HG03558 (cell line): ENCODE measurements around the gene NAALADL1.

Source experiments
- ATAC-seq: cut with Tn5 transposase; IDR thresholded peaks from one replicate; pipeline ENCODE4 v1.9.1; 2021; ENCODE audit warnings: moderate number of reproducible peaks; ENCODE audit not compliant: unreplicated experiment; ENCODE audit errors: extremely low read depth

The NAALADL1 gene, protein sequence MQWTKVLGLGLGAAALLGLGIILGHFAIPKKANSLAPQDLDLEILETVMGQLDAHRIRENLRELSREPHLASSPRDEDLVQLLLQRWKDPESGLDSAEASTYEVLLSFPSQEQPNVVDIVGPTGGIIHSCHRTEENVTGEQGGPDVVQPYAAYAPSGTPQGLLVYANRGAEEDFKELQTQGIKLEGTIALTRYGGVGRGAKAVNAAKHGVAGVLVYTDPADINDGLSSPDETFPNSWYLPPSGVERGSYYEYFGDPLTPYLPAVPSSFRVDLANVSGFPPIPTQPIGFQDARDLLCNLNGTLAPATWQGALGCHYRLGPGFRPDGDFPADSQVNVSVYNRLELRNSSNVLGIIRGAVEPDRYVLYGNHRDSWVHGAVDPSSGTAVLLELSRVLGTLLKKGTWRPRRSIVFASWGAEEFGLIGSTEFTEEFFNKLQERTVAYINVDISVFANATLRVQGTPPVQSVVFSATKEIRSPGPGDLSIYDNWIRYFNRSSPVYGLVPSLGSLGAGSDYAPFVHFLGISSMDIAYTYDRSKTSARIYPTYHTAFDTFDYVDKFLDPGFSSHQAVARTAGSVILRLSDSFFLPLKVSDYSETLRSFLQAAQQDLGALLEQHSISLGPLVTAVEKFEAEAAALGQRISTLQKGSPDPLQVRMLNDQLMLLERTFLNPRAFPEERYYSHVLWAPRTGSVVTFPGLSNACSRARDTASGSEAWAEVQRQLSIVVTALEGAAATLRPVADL

GRCh38 chr11:65058419-65059054 is at the start of gene NAALADL1:
TSS of gene NAALADL1 (minus strand) at chr11:65058553. CDS start at chr11:65058521, 32 bp downstream.
- ATAC-seq, result no peak

DNA sequence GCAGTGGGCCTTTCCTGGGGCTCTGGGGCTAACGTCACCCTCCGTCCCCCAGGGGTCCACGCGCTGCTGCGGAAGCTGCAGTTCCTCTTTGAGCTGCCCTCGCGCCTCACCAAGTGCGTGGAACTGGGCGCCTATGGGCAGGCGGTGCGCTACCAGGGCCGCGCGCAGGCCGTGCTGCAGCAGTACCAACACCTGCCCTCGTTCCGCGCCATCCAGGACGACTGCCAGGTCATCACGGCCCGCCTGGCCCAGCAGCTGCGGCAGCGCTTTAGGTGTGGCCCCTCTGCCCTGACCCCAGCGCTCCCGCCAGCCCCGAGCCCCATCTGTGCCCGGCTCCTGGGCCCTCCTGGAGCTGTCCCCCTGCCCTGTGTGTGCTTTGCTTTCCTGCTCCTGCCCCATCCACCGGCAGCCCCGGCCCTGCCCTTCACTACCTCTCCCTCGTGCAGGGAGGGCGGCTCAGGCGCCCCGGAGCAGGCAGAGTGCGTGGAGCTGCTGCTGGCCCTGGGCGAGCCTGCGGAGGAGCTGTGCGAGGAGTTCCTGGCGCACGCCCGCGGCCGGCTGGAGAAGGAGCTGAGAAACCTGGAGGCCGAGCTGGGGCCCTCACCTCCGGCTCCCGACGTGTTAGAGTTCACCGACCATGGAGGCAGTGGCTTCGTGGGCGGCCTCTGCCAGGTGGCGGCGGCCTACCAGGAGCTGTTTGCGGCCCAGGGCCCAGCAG is 49.6 kb upstream of the NAALADL1 start:
- ATAC-seq, result no peak

- no peak for ATAC-seq
Observed at GRCh38 chr11:65107078-65107477, 48.7 kb upstream of the NAALADL1 start.

GRCh38 chr11:65104628-65105027 is 46.3 kb upstream of the NAALADL1 start:
- no peak for ATAC-seq

GRCh38 chr11:65103476-65103875 is 45.1 kb upstream of the NAALADL1 start:
- no peak for ATAC-seq

DNA sequence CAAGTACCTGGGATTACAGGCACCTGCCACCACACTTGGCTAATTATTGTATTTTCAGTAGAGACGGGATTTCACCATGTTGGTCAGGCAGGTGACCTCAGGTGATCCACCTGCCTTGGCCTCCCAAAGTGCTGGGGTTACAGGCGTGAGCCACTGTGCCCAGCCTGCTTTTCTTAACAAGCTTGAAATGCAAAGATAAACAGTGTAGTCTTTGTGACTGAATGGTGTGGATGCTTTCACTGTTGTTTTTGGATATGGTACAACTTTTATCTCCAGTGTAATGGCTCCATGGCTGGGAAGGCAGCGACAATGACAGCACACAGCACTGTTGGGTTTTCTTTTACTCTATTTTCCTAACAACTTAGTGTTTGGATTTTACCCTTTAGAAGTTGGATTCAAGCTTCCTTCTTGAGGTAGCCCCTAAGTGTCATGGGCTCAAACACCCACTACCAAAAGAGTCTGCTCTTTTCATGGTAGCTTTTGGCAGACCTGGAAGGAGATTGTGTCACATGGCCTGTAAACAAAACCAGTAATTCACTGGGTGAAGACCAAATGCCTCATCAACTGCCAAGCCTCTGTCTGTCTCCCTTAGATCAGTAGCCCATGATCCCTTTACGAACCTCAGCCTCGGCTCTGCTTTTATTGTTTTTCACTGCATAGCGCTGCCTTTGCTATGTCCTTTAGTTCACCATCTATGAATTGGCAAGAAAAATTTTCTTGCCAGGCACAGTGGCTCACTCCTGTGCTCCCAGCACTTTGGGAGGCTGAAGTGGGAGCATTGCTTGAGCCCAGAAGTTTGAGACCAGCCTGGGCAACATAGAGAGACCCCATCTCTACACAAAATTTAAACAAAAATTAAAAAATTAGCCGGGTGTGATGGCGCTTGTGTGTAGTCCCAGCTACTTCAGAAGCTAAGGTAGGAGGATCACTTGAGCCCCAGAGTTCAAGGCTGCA is 44.1 kb upstream of the NAALADL1 start:
- ATAC-seq, result no peak

DNA sequence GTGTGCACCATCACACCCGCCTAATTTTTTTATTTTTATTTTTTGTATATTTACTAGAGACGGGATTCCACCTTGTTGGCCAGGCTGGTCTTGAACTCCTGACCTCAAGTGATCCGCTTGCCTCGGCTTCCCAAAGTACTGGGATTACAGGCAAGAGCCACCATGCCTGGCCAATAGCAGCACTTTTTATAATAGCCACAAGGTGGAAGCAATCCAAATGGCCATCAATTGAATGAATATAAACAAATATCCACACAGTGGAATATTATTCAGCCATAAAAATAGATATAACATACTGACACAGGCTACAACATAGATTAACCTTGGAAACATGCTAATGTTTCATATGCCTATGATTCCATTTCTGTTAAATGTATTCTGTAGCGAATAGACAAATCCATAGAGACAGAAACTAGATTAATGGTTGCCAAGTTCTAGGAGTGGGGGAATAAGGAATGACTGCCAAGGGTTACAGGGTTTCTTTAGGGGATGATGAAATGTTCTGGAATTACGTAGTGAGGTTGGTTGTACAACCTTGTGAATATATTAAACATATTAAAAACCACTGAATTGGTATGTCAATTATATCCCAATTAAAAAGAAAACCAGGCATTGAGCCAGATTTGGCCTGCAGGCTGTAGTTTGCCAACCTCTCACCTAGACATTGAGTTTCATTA is 42.5 kb upstream of the NAALADL1 start:
- no peak for ATAC-seq

DNA sequence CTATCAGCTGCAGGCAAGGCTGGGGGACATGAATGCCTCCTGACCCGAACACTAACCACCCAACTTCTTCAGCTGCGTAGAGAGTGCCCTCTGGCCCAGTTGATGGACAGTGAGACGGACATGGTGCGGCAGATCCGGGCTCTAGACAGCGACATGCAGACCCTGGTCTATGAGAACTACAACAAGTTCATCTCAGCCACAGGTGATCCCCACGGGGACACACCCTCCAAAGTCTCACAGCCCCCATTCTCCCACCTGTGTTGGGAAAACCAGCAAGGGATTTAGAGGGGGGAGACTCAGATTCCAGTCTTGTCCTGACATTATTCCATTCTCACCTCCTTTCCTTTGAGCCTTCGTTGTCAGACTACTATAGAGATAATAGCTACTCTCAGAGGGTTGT is 38.6 kb upstream of the NAALADL1 start:
- no peak for ATAC-seq

GRCh38 chr11:65095974-65096806 is 37.8 kb upstream of the NAALADL1 start, which contains the start of gene VPS51:
TSS of gene VPS51 (plus strand) at chr11:65096214. CDS start at chr11:65096251, 37 bp downstream.
- no peak for ATAC-seq

- no peak for ATAC-seq
Observed at GRCh38 chr11:65095427-65095826, 37.1 kb upstream of the NAALADL1 start.

GRCh38 chr11:65090628-65091027 is 32.3 kb upstream of the NAALADL1 start:
- no peak for ATAC-seq

GRCh38 chr11:65089621-65090020 is 31.3 kb upstream of the NAALADL1 start:
- ATAC-seq, result no peak

- no peak for ATAC-seq
Observed at GRCh38 chr11:65087827-65088226, 29.5 kb upstream of the NAALADL1 start.

DNA sequence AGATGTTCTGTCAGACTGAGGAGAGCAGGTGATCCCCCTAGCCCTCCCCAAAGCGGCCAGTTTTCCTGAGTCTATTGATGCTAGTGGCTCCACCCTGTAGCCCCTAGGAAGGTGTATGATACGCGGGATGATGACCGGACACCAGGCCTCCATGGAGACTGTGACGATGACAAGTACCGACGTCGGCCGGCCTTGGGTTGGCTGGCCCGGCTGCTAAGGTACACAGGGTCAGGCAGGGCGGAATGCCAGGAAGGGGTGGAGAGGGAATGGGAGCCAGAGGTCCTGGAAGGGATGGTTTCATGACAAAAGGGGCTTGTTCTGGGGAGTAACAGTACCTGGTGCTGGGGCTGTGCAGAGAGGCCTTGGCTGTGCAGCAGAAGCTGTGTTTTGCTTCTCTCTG is 28.9 kb upstream of the NAALADL1 start:
- no peak for ATAC-seq

DNA sequence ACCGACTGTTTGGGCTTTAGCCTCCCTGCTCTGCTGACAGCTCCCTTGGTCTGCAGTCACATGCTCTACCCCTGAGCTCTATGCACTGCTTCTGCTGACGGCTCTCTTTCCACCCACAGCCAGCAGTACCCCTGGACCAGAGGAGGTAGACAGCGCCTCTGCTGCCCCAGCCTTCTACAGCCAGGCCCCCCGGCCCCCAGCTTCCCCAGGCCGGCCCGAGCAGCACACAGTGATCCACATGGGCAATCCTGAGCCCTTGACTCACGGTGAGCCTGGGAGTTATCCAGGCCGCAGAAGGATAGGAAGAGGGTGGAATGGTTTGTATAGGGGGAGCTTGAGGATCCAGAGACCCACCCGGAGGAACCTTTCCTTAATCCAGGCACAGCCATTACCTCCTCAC is 28.5 kb upstream of the NAALADL1 start:
- ATAC-seq, result no peak

GRCh38 chr11:65085446-65085845 is 27.1 kb upstream of the NAALADL1 start:
- no peak for ATAC-seq

DNA sequence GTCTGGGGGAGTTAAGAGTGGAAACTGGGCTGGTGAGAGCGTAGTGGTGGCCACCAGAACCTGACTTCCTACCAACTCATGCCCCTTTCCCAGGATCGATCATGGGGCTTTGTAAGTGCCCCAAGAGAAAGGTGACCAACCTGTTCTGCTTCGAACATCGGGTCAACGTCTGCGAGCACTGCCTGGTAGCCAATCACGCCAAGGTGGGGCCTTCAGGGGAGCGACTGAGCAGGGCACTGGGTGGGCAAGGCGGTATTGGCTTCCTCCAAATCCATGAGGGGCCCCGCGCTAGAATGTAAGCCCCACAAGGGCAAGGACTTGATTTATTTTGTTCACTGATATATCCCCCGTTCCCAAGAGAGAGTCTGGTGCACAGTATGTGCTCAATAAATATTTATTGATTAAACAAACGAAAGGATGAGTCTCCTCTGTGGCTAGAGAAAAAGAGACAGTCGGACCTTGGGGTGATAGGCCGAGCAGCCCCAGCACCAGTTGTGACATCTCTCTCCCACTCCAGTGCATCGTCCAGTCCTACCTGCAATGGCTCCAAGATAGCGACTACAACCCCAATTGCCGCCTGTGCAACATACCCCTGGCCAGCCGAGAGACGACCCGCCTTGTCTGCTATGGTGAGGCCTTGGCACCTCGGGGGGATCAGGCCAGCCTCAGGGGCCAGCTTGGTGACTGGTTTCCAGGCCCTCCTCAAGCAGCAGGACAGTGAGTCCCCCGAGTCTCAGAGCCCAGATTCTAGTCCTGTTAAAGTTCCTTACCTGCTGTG is 26.4 kb upstream of the NAALADL1 start:
- no peak for ATAC-seq
